Transverse colon (tissue), 4 donors: ENCODE data around the gene SORL1-AS1.

ENCODE experiments used
- DNase-seq: peaks from one replicate; pipeline ENCODE4 v3.0.0-alpha.2; 2019
- H3K27ac ChIP-seq, 4 donors: fragments of 200-600 bp; sonication (generic); 2 replicates each; pipeline ENCODE4 v1.5.1; 2016 to 2018; ENCODE audit warnings: inconsistent platforms in 4 of 4
- H3K27me3 ChIP-seq: fragments of 200-600 bp; sonication (generic); 2 replicates; pipeline ENCODE4 v1.5.1; 2017; ENCODE audit warnings: inconsistent platforms
- H3K36me3 ChIP-seq, 4 donors: fragments of 200-600 bp; sonication (generic); 2 replicates each; pipeline ENCODE4 v1.5.1; 2017 to 2019; ENCODE audit warnings: inconsistent platforms in 4 of 4
- H3K4me1 ChIP-seq, 4 donors: fragments of 200-600 bp; sonication (generic); 2 replicates each; pipeline ENCODE4 v1.5.1; 2017 to 2020; ENCODE audit warnings: inconsistent platforms in 4 of 4
- H3K4me3 ChIP-seq, 4 donors: fragments of 200-600 bp; sonication (generic); 1 replicate in 1 of 4; 2 replicates in 3 of 4; pipeline versions ENCODE4 v1.5.1 to v1.6.1; 2017 to 2019; ENCODE audit warnings: inconsistent platforms in 4 of 4
- H3K9me3 ChIP-seq, 2 donors: fragments of 200-600 bp; sonication (generic); 2 replicates each; pipeline ENCODE4 v1.5.1; 2017 to 2019; ENCODE audit warnings: inconsistent platforms in 2 of 2
- CTCF ChIP-seq, 5 experiments: fragments of 200-600 bp in 3 of 5; fragments of 450-650 bp in 2 of 5; sonication (generic) in 3 of 5; IDR thresholded peaks; 1 replicate in 2 of 5; 2 replicates in 3 of 5; pipeline ENCODE4 v1.5.1; 2016 to 2017; ENCODE audit warnings: antibody characterized with exemption in 5 of 5, inconsistent platforms in 3 of 5, mild to moderate bottlenecking in 2 of 5, moderate library complexity in 1 of 5
- EP300 ChIP-seq: sonication (generic); formaldehyde crosslinking; IDR thresholded peaks from one replicate; pipeline ENCODE4 v1.6.1; 2017; ENCODE audit warnings: antibody characterized with exemption, low read depth
- POLR2A ChIP-seq: fragments of 450-650 bp; IDR thresholded peaks from one replicate; pipeline ENCODE4 v1.6.1; 2016; ENCODE audit warnings: antibody characterized with exemption, mild to moderate bottlenecking, moderate library complexity
- POLR2AphosphoS5 ChIP-seq, 3 donors: sonication (generic); formaldehyde crosslinking; IDR thresholded peaks; one replicate each; pipeline ENCODE4 v1.6.1; 2016; ENCODE audit warnings: antibody characterized with exemption in 3 of 3
- WGBS, 2 donors: methylation state at CpG; one replicate each; pipeline ENCODE4 v1.1.5; 2018; ENCODE audit warnings: low coverage in 1 of 2; 5-methylcytosine and 5-hydroxymethylcytosine counted together
- in situ Hi-C, 4 donors: fragments of 200-750 bp; cut with MboI; loops; one replicate each; pipeline versions ENCODE4 v1.15.0 to v1.15.1; 2017; ENCODE audit warnings: low sequenced_read_pairs in 3 of 4, low pct_ligation_motif_present in 1 of 4, low pct_unique_long_range_greater_than_20kb in 1 of 4
- intact Hi-C: fragments of 100-400 bp; cut with DNase I; formaldehyde crosslinking; loops from one replicate; pipeline ENCODE4 v1.15.1; 2023; ENCODE audit warnings: low total_unique reads

SORL1-AS1 gene

GRCh38 chr11:121452609-121453150 lies at the start of gene SORL1-AS1:
Gene SORL1-AS1, minus strand, starts transcription at chr11:121452967.
- in situ Hi-C loops = no loop called here
- DNase-seq = peak; percentile 45
- no peaks in the 10 kb centered on the region for H3K27me3 ChIP-seq
- H3K27ac ChIP-seq = peak within 1 kb of the TSS; percentile 88 to 92 (median 91)
- no peaks in the 10 kb centered on the region for H3K36me3 ChIP-seq
- TF ChIP-seq POLR2AphosphoS5 (IDR thresholded peaks at IDR 0.05) (peak in 1 of 3 donors; percentile 4), EP300 (no peak), POLR2A (peak; percentile 42), CTCF (IDR thresholded peaks at IDR 0.05) (no peak)
- H3K9me3 ChIP-seq = no peaks in the 10 kb centered on the region
- intact Hi-C loops = no loop called here
- H3K4me1 ChIP-seq = peaks cover 6 to 41% (median 14%) of the 10 kb centered on the region in 4 donors
- 3 to 8% methylated on average over 4 to 21 of the region's 21 CpGs for WGBS, 2 donors
- peak within 1 kb of the TSS; percentile 23 to 97 (median 88) for H3K4me3 ChIP-seq

DNA sequence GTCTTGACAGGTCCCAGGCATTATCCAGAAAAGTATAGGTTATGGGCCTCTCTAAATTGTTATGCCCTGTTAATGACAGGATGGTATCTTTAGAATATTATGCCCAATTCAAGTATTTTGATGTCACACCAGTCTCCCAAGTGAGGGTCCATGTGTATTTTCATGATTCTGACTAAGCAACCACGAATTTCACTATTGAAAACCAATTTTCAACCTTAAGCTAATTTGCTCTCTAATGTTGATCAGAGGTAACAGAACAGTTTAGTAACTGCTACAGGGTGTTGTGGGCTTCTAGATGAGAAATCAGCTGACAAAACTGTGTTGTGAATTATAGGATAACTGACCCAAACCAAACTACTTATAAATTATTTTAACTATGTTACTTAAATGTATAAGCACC lies 48.0 kb upstream of the SORL1-AS1 start:
- WGBS, 2 donors = 76 to 78% methylated on average over 1 of the region's 1 CpG
- H3K4me3 ChIP-seq = no peak overlapping the region
- H3K27me3 ChIP-seq = no peaks in the 10 kb centered on the region
- intact Hi-C loops = no loop called here
- peaks cover 0 to 18% (median 0%) of the 10 kb centered on the region in 4 donors for H3K36me3 ChIP-seq
- DNase-seq = no peak
- in situ Hi-C loops = no loop called here
- peaks cover 0 to 2% of the 10 kb centered on the region in 2 donors for H3K9me3 ChIP-seq
- no peak overlapping the region for H3K27ac ChIP-seq
- H3K4me1 ChIP-seq = peaks cover 0 to 8% (median 0%) of the 10 kb centered on the region in 4 donors
- TF ChIP-seq POLR2AphosphoS5 (IDR thresholded peaks at IDR 0.05) (no peak), EP300 (no peak), CTCF (IDR thresholded peaks at IDR 0.05) (no peak), POLR2A (no peak)

- intact Hi-C loops (no loop called here), in situ Hi-C loops (no loop called here)
- peaks cover 0 to 15% (median 0%) of the 10 kb centered on the region in 4 donors for H3K36me3 ChIP-seq
- no peaks in the 10 kb centered on the region for H3K9me3 ChIP-seq
- H3K27ac ChIP-seq = no peak overlapping the region
- DNase-seq = no peak
- H3K27me3 ChIP-seq = no peaks in the 10 kb centered on the region
- WGBS, 2 donors = 79 to 100% methylated on average over 2 of the region's 2 CpGs
- TF ChIP-seq POLR2AphosphoS5 (IDR thresholded peaks at IDR 0.05) (no peak), EP300 (no peak), POLR2A (no peak)
- no peak overlapping the region for H3K4me3 ChIP-seq
- H3K4me1 ChIP-seq = peaks cover 0 to 8% (median 0%) of the 10 kb centered on the region in 4 donors
Measured at GRCh38 chr11:121500275-121500674, 47.5 kb upstream of the SORL1-AS1 start.

DNA sequence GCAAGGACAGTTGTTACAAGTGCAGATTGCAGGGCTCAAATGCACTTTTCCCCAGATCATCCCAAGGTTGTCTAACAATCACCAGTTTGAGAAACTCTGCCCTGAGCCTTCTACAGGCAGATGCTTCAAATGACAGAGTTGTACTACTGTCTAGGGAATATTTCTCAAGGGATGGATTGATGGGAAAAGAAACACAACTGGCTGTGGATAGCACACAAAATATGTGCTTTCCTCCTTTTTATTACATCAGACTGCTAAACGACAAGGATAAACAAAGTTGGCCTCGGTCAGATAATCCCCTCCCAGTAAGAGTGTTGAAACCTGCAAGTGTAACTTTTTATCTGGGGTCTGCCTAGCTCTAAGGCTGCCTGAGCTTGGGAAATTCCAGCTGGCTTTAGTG lies 46.6 kb upstream of the SORL1-AS1 start:
- peaks cover 0 to 8% (median 0%) of the 10 kb centered on the region in 4 donors for H3K4me1 ChIP-seq
- no peak for DNase-seq
- peaks cover 0 to 15% (median 0%) of the 10 kb centered on the region in 4 donors for H3K36me3 ChIP-seq
- intact Hi-C loops (no loop called here), in situ Hi-C loops (no loop called here)
- H3K9me3 ChIP-seq = no peaks in the 10 kb centered on the region
- TF ChIP-seq POLR2A (no peak), POLR2AphosphoS5 (IDR thresholded peaks at IDR 0.05) (no peak), EP300 (no peak), CTCF (IDR thresholded peaks at IDR 0.05) (no peak)
- WGBS, 2 donors = 23 to 49% methylated on average over 2 of the region's 2 CpGs
- H3K4me3 ChIP-seq = no peak overlapping the region
- H3K27ac ChIP-seq = no peak overlapping the region
- H3K27me3 ChIP-seq = no peaks in the 10 kb centered on the region
